ENCODE data around the gene KRTAP5-2. TPM values are rescaled to one million over a fixed set of nuclear protein-coding genes. Genes with fewer than 3 reads are reported as not detected.
"Not testable (repeated sequence)": the region's sequence is repeated elsewhere in the genome, so short reads cannot be mapped to it uniquely, and the experiment has no call there.

KRTAP5-2 gene
- total RNA-seq, 1 experiment from 2014 or later: not detected

GRCh38 chr11:1597331-1597993, 632 bp downstream of the KRTAP5-2 start:
- no peak for ATAC-seq
- intact Hi-C loops (cut with micrococcal nuclease): no loop called here
- POLR2A ChIA-PET (ENCODE audit: unreplicated experiment): no interaction called here

DNA sequence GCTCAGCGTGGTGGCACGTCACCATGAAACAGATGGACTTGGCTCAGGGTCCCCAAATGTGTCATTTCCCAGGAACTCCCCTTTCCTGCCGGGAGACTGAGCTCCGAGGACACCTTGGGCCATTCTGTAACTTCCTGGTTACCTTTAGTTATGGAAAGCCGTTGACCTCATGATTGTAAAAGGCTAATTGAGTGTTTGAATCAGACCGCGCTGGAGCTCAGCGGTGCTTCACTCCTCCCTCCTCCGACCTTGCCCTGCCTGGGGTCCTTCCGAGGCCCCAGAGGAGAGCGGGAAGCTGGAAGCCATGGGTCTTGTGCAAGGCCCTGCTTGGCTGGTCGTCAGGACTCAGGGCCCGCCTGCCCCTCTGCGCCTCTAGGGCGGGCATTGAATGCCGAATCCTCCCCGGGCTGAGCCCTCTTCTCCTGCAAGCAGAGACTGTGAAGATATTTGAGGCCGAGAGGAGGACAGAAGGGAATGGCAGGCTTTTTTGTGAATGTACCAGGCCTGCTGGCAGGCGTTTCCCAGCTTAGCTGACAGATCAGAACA, 1.4 kb downstream of the KRTAP5-2 start:
- H3K27ac ChIP-seq (ENCODE audit: low read length); H2AFZ ChIP-seq (ENCODE audit: low read length); H3K9me3 ChIP-seq (ENCODE audit: low read length); BruUV-seq (replicated peaks); H3K4me2 ChIP-seq (ENCODE audit: low read length); H3K9me2 ChIP-seq (replicated peaks; ENCODE audit: low read length); intact Hi-C loops (cut with micrococcal nuclease); POLR2A ChIA-PET (ENCODE audit: unreplicated experiment); H3K9ac ChIP-seq (ENCODE audit: low read length); H4K20me1 ChIP-seq (ENCODE audit: low read length); H3K79me2 ChIP-seq (ENCODE audit: low read length); H3K4me3 ChIP-seq (ENCODE audit: low read length); H3K36me3 ChIP-seq (ENCODE audit: low read depth, low read length); DNase-seq; ATAC-seq; H3K4me1 ChIP-seq (ENCODE audit: insufficient read depth, low read length); H3F3A ChIP-seq (ENCODE audit: low read length, unreplicated experiment); CTCF ChIA-PET: not testable (repeated sequence)
- peaks cover 30% of the 10 kb centered on the region for H3K27me3 ChIP-seq (ENCODE audit: low read length)

More at GRCh38 chr11:1597331-1597993, 632 bp downstream of the KRTAP5-2 start:
- H3K27ac ChIP-seq (ENCODE audit: low read length): no peak overlapping the region
- no peaks in the 10 kb centered on the region for H3K9me2 ChIP-seq (replicated peaks; ENCODE audit: low read length)
- no peaks in the 10 kb centered on the region for H3F3A ChIP-seq (ENCODE audit: low read length, unreplicated experiment)
- no peak overlapping the region for H3K4me3 ChIP-seq (ENCODE audit: low read length)
- no peaks in the 10 kb centered on the region for H3K79me2 ChIP-seq (ENCODE audit: low read length)
- H3K4me2 ChIP-seq (ENCODE audit: low read length): no peak overlapping the region
- CTCF ChIA-PET: interaction anchor here (0.7 kb wide), 1 partner anchor 500 kb away, joined by 3 read pairs; no protein-coding TSS in a partner anchor
- no peaks in the 10 kb centered on the region for H3K4me1 ChIP-seq (ENCODE audit: insufficient read depth, low read length)
- H2AFZ ChIP-seq (ENCODE audit: low read length): no peak overlapping the region
- no peak overlapping the region for H3K9ac ChIP-seq (ENCODE audit: low read length)
- BruUV-seq (replicated peaks): no TSS peak
- no peaks in the 10 kb centered on the region for H4K20me1 ChIP-seq (ENCODE audit: low read length)
- H3K36me3 ChIP-seq (ENCODE audit: low read depth, low read length): no peaks in the 10 kb centered on the region
- DNase-seq: peak; percentile 6
- no peaks in the 10 kb centered on the region for H3K9me3 ChIP-seq (ENCODE audit: low read length)
- peaks cover 33% of the 10 kb centered on the region for H3K27me3 ChIP-seq (ENCODE audit: low read length)
- TF ChIP-seq, protein P1, sequence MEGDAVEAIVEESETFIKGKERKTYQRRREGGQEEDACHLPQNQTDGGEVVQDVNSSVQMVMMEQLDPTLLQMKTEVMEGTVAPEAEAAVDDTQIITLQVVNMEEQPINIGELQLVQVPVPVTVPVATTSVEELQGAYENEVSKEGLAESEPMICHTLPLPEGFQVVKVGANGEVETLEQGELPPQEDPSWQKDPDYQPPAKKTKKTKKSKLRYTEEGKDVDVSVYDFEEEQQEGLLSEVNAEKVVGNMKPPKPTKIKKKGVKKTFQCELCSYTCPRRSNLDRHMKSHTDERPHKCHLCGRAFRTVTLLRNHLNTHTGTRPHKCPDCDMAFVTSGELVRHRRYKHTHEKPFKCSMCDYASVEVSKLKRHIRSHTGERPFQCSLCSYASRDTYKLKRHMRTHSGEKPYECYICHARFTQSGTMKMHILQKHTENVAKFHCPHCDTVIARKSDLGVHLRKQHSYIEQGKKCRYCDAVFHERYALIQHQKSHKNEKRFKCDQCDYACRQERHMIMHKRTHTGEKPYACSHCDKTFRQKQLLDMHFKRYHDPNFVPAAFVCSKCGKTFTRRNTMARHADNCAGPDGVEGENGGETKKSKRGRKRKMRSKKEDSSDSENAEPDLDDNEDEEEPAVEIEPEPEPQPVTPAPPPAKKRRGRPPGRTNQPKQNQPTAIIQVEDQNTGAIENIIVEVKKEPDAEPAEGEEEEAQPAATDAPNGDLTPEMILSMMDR (conservative IDR thresholded peaks at IDR 0.05; ENCODE audit: low read depth, low read length): no peak
- TF ChIP-seq EZH2phosphoT487 (IDR thresholded peaks at IDR 0.05; ENCODE audit: borderline replicate concordance, low read length): no peak
- no peak for TF ChIP-seq EZH2 (IDR thresholded peaks at IDR 0.05; ENCODE audit: low read length, unreplicated experiment)

- POLR2A ChIA-PET (ENCODE audit: unreplicated experiment); BruUV-seq (replicated peaks); H3K36me3 ChIP-seq (ENCODE audit: low read depth, low read length); H2AFZ ChIP-seq (ENCODE audit: low read length); intact Hi-C loops (cut with micrococcal nuclease); H3K79me2 ChIP-seq (ENCODE audit: low read length); H3F3A ChIP-seq (ENCODE audit: low read length, unreplicated experiment); H3K9me2 ChIP-seq (replicated peaks; ENCODE audit: low read length); H3K9me3 ChIP-seq (ENCODE audit: low read length); H3K4me2 ChIP-seq (ENCODE audit: low read length); H3K4me3 ChIP-seq (ENCODE audit: low read length); H3K27ac ChIP-seq (ENCODE audit: low read length); H4K20me1 ChIP-seq (ENCODE audit: low read length); H3K9ac ChIP-seq (ENCODE audit: low read length); H3K4me1 ChIP-seq (ENCODE audit: insufficient read depth, low read length): not testable (repeated sequence)
- H3K27me3 ChIP-seq (ENCODE audit: low read length): peaks cover 24% of the 10 kb centered on the region
- CTCF ChIA-PET: interaction anchor here (0.6 to 1.3 kb wide), 3 partner anchors 9 to 49 kb away, joined by 3 to 6 read pairs (median 4); no protein-coding TSS in a partner anchor
- peak; percentile 31 for DNase-seq
- peak; percentile 64 for ATAC-seq
Measured at GRCh38 chr11:1595994-1596575, 2.0 kb downstream of the KRTAP5-2 start.

Data from PC-3 (cell line).